HG03469 (cell line): Measurements from ENCODE around the gene PLPP6.
A peak's percentile ranks its signal among the peaks of the same experiment; 100 is the strongest.

Source experiments
- ATAC-seq: cut with Tn5 transposase; IDR thresholded peaks from one replicate; pipeline ENCODE4 v1.9.1; 2021; ENCODE audit warnings: mild to moderate bottlenecking, moderate library complexity, moderate number of reproducible peaks; ENCODE audit not compliant: unreplicated experiment

Gene PLPP6

GRCh38 chr9:4690144-4690543, 28.1 kb downstream of the PLPP6 start:
- ATAC-seq: peak; percentile 29

- no peak for ATAC-seq
These were observed 29.7 kb downstream of the PLPP6 start for GRCh38 chr9:4691795-4692194.

GRCh38 chr9:4700091-4700490, 38.0 kb downstream of the PLPP6 start:
- ATAC-seq: no peak

DNA sequence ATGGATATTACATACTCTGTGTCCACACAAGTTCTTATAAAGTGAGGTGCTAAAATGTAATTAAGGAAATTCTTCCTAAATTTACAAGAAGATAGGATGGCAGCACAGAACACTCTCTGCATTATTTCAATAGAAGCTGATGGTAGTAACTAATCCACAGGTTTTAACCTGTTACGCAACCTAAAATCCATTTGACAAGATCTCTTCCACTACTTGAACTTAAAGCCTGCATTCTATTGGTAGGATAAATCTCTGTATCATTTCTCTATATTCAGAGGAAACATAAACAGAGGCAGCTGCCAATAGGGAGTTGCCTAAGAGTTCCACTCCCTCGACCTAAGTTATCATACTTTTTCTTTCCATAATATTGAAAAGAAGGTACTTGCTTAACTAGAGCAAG, 38.8 kb downstream of the PLPP6 start:
- ATAC-seq: no peak

- no peak for ATAC-seq
These were observed 39.4 kb downstream of the PLPP6 start for GRCh38 chr9:4701526-4701925.

DNA sequence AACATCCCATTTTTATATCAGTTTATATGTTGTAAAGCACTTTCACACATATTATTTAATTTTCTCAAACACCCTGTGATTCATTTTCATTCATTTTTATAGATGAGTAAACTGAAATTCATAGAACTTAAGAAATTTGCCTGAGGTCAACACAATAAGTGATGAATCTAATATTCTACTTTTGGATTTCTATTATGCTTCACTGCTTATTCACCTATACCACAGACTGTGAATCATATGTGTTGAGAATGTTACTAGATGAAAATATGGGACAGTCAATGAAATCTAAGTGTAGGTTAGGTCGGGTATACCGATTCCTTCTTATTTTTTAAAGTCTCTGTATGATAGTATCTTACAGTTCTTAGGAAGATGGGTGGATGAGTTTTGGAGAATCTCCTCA, 42.0 kb downstream of the PLPP6 start:
- no peak for ATAC-seq

DNA sequence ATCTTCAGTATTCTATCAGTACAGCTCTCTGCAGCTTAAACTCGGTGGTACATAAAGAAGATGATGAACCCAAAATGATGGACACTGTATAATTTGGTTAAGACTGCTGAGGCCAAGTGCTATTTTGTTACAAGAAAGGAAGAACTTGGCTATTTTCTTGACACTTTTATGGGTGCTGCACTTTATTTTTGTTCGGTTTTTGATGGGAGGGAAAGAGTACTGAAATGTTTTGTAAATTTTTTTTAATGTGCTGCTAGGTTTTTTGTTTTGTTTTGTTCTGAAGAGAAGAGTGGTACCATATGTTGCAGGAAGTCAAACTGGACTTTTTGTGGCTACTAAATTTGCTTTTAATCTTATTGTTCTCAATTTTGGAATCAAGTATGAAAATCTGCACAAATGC, 43.9 kb downstream of the PLPP6 start:
- ATAC-seq: no peak

- no peak for ATAC-seq
These were observed 45.0 kb downstream of the PLPP6 start for GRCh38 chr9:4706971-4707622.

DNA sequence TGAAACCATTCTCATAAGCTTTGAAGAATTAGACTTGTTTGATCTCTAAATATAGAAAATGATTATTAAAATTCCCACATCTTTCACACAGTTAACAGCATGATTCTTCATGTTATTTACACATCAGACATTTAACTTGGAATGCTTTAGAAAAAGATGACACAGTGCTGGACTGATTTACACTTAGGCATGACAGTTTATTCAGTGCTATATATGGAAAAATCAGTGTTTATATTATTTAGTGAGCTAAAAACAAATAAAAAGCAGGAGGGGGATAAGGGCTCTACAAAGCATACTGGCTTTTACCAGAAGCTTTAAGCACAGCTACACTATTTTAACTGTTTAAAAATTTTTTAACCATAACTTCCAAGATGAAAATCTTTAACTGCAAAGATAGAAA, 47.3 kb downstream of the PLPP6 start:
- ATAC-seq: no peak

DNA sequence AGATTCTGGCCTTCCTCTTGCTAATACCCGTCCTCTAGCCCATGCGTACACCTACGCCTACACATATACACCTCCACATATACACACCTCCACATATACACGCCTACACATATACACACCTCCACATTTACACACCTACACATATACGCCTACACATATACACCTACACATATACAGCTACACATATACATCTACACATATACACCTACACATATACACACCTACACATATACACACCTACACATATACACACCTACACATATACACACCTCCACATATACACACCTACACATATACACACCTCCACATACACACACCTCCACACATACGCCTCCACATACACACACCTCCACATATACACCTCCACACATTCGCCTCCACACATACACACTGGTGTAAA, 51.8 kb downstream of the PLPP6 start:
- no peak for ATAC-seq

DNA sequence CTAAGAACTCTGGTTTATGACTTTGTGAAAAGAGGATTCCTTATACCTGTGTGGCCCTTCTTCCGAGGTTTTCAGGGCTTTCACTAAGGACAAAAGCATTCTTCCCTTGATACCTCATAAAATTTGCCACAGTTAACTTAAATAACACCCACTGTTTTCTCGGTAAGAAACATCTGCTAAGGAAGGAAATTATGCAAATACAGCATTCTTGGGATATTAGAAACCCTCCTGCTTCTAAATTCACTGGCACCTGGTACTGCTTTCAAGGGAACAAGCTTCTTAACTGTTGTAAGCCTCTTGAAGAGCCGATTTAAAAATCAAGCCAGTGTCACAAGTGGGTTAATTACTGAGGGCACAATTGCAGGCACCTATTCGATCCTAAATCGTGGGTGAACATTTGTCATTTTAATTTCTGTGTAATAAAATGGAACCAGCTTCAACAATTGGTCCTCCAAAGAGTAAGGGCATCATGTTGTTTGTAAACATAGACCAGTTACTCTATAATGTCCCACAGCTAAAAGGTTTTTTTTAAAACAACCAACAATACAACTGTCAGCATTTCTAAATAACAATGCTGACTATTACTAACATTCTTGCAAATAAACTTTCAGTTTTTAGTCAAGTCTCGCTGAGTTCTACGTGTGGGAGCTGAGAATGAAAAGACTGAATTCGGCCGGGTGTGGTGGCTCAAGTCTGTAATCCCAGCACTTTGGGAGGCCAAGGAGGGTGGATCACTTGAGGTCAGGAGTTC, 52.3 kb downstream of the PLPP6 start:
- ATAC-seq: no peak
